ENCODE data around the gene FER.

FER gene

DNA sequence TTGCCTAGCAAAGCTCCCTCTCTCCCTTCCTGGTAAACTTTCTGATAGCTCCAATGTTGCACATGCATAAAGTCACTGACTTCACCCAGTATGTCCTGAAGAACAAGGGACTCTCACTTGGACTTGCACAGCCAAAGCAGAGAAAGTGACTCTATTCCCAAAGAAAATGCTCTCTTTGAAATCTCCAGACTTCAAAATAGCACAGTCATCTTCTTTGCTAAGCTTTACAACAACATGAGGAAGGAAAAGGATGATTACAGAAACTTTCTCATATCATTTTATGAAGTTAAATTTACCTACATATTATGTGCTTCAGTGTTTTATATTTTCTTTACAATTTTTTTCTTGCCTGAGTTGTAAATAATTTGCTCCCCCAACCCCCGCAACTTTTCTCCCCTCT lies 397.4 kb downstream of the FER start:
- Mint-ChIP-seq H3K27ac (peak overlapping the region in 1 of 3 experiments; percentile 31), H3K4me1 (peaks cover 13% of the 10 kb centered on the region), H3K4me3 (no peak overlapping the region), H3K36me3 (ENCODE audit: low read depth) (peaks cover 1% of the 10 kb centered on the region), H3K9me3 (no peaks in the 10 kb centered on the region), H3K27me3 (ENCODE audit: low read depth) (no peaks in the 10 kb centered on the region)
- TF ChIP-seq, protein P1, sequence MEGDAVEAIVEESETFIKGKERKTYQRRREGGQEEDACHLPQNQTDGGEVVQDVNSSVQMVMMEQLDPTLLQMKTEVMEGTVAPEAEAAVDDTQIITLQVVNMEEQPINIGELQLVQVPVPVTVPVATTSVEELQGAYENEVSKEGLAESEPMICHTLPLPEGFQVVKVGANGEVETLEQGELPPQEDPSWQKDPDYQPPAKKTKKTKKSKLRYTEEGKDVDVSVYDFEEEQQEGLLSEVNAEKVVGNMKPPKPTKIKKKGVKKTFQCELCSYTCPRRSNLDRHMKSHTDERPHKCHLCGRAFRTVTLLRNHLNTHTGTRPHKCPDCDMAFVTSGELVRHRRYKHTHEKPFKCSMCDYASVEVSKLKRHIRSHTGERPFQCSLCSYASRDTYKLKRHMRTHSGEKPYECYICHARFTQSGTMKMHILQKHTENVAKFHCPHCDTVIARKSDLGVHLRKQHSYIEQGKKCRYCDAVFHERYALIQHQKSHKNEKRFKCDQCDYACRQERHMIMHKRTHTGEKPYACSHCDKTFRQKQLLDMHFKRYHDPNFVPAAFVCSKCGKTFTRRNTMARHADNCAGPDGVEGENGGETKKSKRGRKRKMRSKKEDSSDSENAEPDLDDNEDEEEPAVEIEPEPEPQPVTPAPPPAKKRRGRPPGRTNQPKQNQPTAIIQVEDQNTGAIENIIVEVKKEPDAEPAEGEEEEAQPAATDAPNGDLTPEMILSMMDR (IDR thresholded peaks at IDR 0.05; ENCODE audit: unreplicated experiment in 3 of 3) = no peak

- H3K4me1 Mint-ChIP-seq = peaks cover 13% of the 10 kb centered on the region
- no peaks in the 10 kb centered on the region for H3K9me3 Mint-ChIP-seq
- H3K27me3 Mint-ChIP-seq (ENCODE audit: low read depth) = no peaks in the 10 kb centered on the region
- TF ChIP-seq, protein P1 (IDR thresholded peaks at IDR 0.05; ENCODE audit: unreplicated experiment in 3 of 3) = no peak
- H3K36me3 Mint-ChIP-seq (ENCODE audit: low read depth) = peaks cover 4% of the 10 kb centered on the region
- no peak overlapping the region for H3K27ac Mint-ChIP-seq
- no peak overlapping the region for H3K4me3 Mint-ChIP-seq
Observed at GRCh38 chr5:109146591-109146990, 398.9 kb downstream of the FER start.

GRCh38 chr5:109152565-109152964 lies 404.9 kb downstream of the FER start:
- Mint-ChIP-seq H3K9me3 (no peaks in the 10 kb centered on the region), H3K27ac (no peak overlapping the region), H3K36me3 (ENCODE audit: low read depth) (peaks cover 4% of the 10 kb centered on the region), H3K27me3 (ENCODE audit: low read depth) (no peaks in the 10 kb centered on the region), H3K4me1 (peaks cover 15% of the 10 kb centered on the region), H3K4me3 (no peak overlapping the region)
- TF ChIP-seq, protein P1 (IDR thresholded peaks at IDR 0.05; ENCODE audit: unreplicated experiment in 3 of 3) = no peak

- no peaks in the 10 kb centered on the region for H3K9me3 Mint-ChIP-seq
- no peak overlapping the region for H3K4me3 Mint-ChIP-seq
- no peaks in the 10 kb centered on the region for H3K27me3 Mint-ChIP-seq (ENCODE audit: low read depth)
- TF ChIP-seq, protein P1 (IDR thresholded peaks at IDR 0.05; ENCODE audit: unreplicated experiment in 3 of 3) = no peak
- no peaks in the 10 kb centered on the region for H3K36me3 Mint-ChIP-seq (ENCODE audit: low read depth)
- no peak overlapping the region for H3K27ac Mint-ChIP-seq
- peaks cover 15% of the 10 kb centered on the region for H3K4me1 Mint-ChIP-seq
Observed at GRCh38 chr5:109155625-109156024, 407.9 kb downstream of the FER start.

- Mint-ChIP-seq H3K9me3 (no peaks in the 10 kb centered on the region), H3K36me3 (ENCODE audit: low read depth) (no peaks in the 10 kb centered on the region), H3K4me1 (peaks cover 15% of the 10 kb centered on the region), H3K27me3 (ENCODE audit: low read depth) (no peaks in the 10 kb centered on the region), H3K4me3 (no peak overlapping the region), H3K27ac (no peak overlapping the region)
- TF ChIP-seq, protein P1 (IDR thresholded peaks at IDR 0.05; ENCODE audit: unreplicated experiment in 3 of 3) = no peak
Observed at GRCh38 chr5:109156885-109157284, 409.2 kb downstream of the FER start.

- H3K27me3 Mint-ChIP-seq (ENCODE audit: low read depth) = no peaks in the 10 kb centered on the region
- H3K4me3 Mint-ChIP-seq = no peak overlapping the region
- no peaks in the 10 kb centered on the region for H3K4me1 Mint-ChIP-seq
- H3K27ac Mint-ChIP-seq = no peak overlapping the region
- peaks cover 3% of the 10 kb centered on the region for H3K36me3 Mint-ChIP-seq (ENCODE audit: low read depth)
- TF ChIP-seq, protein P1 (IDR thresholded peaks at IDR 0.05; ENCODE audit: unreplicated experiment in 3 of 3) = no peak
- H3K9me3 Mint-ChIP-seq = no peaks in the 10 kb centered on the region
Observed at GRCh38 chr5:109160468-109160867, 412.8 kb downstream of the FER start.
